Fibroblast of the aortic adventitia (primary cell): Measurements from ENCODE around the gene MYH7. TPM values are rescaled to one million over a fixed set of nuclear protein-coding genes. Genes with fewer than 3 reads are reported as not detected.
A peak's percentile ranks its signal among the peaks of the same experiment; 100 is the strongest.

Experiments used
- DNase-seq: peaks from one replicate; pipeline ENCODE4 v3.0.0-alpha.2; 2010; ENCODE audit warnings: low read depth
- H3K4me3 ChIP-seq: 2 replicates; pipeline ENCODE4 v1.5.1; 2011; ENCODE audit warnings: low read depth, mild to moderate bottlenecking, control low read depth, low read length, moderate library complexity
- CTCF ChIP-seq: IDR thresholded peaks from 2 replicates; pipeline ENCODE4 v1.5.1; 2011; ENCODE audit warnings: mild to moderate bottlenecking, low read length, control low read depth, inconsistent platforms; ENCODE audit not compliant: insufficient read depth
- total RNA-seq: library from RNA; depleted of rRNA; stranded (reverse); fragments of >200 nt; gene quantifications from 2 replicates; pipeline ENCODE4 v1.2.3, GENCODE V29; 2012; ENCODE audit warnings: low replicate concordance

MYH7 gene
- total RNA-seq, 1 donor, result not detected

GRCh38 chr14:23380976-23381375 is 54.5 kb downstream of the MYH7 start:
- no peak for TF ChIP-seq CTCF
- DNase-seq, result no peak
- H3K4me3 ChIP-seq, result no peak overlapping the region

- TF ChIP-seq CTCF, result no peak
- H3K4me3 ChIP-seq, result no peak overlapping the region
- no peak for DNase-seq
These were observed 55.1 kb downstream of the MYH7 start for GRCh38 chr14:23380197-23380914.

GRCh38 chr14:23379366-23380196 is 55.9 kb downstream of the MYH7 start:
- peak; percentile 88 for TF ChIP-seq CTCF
- peak; percentile 25 for DNase-seq
- no peak overlapping the region for H3K4me3 ChIP-seq

- H3K4me3 ChIP-seq, result no peak overlapping the region
- no peak for DNase-seq
- TF ChIP-seq CTCF, result no peak
These were observed 56.7 kb downstream of the MYH7 start for GRCh38 chr14:23378612-23379220.

- no peak for TF ChIP-seq CTCF
- no peak overlapping the region for H3K4me3 ChIP-seq
- DNase-seq, result no peak
These were observed 57.6 kb downstream of the MYH7 start for GRCh38 chr14:23377573-23378563.

- no peak for DNase-seq
- TF ChIP-seq CTCF, result no peak
- H3K4me3 ChIP-seq, result no peak overlapping the region
These were observed 58.3 kb downstream of the MYH7 start for GRCh38 chr14:23377198-23377550.
